WTC11 (cell line): ENCODE results near the gene FGR.

Experiments used
- FOXK1 ChIP-seq: sonication (generic); formaldehyde crosslinking; IDR thresholded peaks from 2 replicates; pipeline ENCODE4 v1.8.0; 2022; ENCODE audit warnings: mild to moderate bottlenecking, moderate library complexity, missing genetic modification reagents
- NFE2L1 ChIP-seq: sonication (generic); formaldehyde crosslinking; IDR thresholded peaks from 2 replicates; pipeline ENCODE4 v1.8.1; 2023; ENCODE audit warnings: missing genetic modification reagents
- NFYB ChIP-seq: sonication (generic); formaldehyde crosslinking; conservative IDR thresholded peaks from 2 replicates; pipeline ENCODE4 v1.8.0; 2022; ENCODE audit warnings: low read depth, missing genetic modification reagents
- SP1 ChIP-seq: sonication (generic); formaldehyde crosslinking; conservative IDR thresholded peaks from 2 replicates; pipeline ENCODE4 v1.8.1; 2022; ENCODE audit warnings: missing genetic modification reagents
- ZNF416 ChIP-seq: fragments of 250-450 bp; sonication (Bioruptor Pico); IDR thresholded peaks from 2 replicates; pipeline ENCODE4 v1.9.0; 2021; ENCODE audit warnings: mild to moderate bottlenecking, inconsistent platforms

DNA sequence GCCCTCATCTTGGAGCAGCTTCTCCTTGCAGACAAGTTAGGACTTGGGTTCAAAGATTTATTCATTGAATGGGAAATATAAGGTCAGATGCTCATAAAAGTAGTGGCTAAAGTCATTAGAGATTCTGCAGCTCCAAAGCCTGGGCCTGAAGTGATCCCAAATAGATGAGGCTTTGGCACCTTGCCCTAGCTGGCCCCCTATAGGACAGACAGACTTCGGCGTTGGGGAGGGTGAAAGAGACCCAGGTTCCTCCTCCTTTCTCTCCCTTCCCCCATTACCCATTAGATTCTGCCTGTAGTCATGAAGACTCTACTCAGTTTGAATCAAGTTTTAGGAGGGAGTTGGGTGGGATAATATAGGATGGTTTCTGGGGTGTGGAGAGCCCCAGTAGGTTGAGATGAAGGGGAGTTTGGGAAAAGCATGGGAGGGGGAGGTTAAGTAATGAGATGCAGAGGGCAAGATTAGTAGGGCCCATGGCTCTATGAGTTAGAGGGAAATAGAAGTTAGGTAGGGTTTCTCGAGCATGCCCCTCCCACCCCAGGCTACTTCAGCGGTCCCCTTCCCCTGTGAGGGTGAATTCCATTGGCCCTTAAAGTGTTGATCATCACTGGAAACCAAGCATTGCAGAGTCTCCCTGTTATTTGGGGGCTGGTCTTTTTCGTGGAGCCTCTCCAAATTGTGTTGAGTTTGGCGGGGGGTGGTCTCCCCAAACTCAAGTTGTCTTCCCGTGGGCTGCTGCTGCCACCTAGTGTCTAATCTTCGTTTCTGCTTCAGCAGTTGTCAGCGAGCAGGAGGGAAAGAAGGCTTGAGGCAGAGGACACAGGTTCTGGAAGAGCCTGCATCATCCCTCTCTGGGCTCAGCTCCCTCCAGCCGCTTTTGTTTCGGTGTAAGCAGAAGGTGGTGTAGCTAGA is 28.9 kb downstream of the FGR start:
- TF ChIP-seq NFE2L1 (CRISPR knock-in tag) (no peak), SP1 (CRISPR knock-in tag) (no peak), ZNF416 (CRISPR knock-in tag) (no peak), FOXK1 (CRISPR knock-in tag) (no peak), NFYB (CRISPR knock-in tag) (no peak)
